Activated B cell treated with CpG ODN at 0.5 μM for 24 hours (primary cell): ENCODE results near the gene SNX14. TPM values are rescaled to one million over a fixed set of nuclear protein-coding genes. Genes with fewer than 3 reads are reported as not detected.

Experiments
- ATAC-seq: fragments of 200-7000 bp; cut with Tn5 transposase; one replicate; pipeline ENCODE4 v1.10.0; 2021; ENCODE audit warnings: low read depth, mild to moderate bottlenecking, moderate library complexity
- CTCF ChIA-PET: fragments of 350-600 bp; sonication (Branson Sonifier 250); formaldehyde crosslinking; loops from one replicate; lab custom pipeline; 2021; ENCODE audit warnings: antibody characterized with exemption; lab: Charles Lee
- POLR2A ChIA-PET: fragments of 350-600 bp; sonication (Branson Sonifier 250); formaldehyde crosslinking; loops from one replicate; lab custom pipeline; 2021; ENCODE audit warnings: antibody characterized with exemption; lab: Charles Lee
- DNase-seq: peaks from one replicate; pipeline ENCODE4 v3.0.0; 2022
- H3K27ac Mint-ChIP-seq: one replicate; pipeline ENCODE4 v1.8.0; 2020; ENCODE audit warnings: mixed read lengths
- H3K27me3 Mint-ChIP-seq: one replicate; pipeline ENCODE4 v1.8.0; 2021; ENCODE audit warnings: mixed read lengths
- H3K36me3 Mint-ChIP-seq: one replicate; pipeline ENCODE4 v1.8.0; 2021; ENCODE audit warnings: low read depth, mixed read lengths
- H3K4me1 Mint-ChIP-seq: one replicate; pipeline ENCODE4 v1.8.0; 2021; ENCODE audit warnings: mixed read lengths
- H3K4me3 Mint-ChIP-seq: one replicate; pipeline ENCODE4 v1.8.0; 2020; ENCODE audit warnings: mild to moderate bottlenecking, mixed read lengths
- H3K9me3 Mint-ChIP-seq: one replicate; pipeline ENCODE4 v1.8.0; 2020; ENCODE audit warnings: mixed read lengths
- CTCF ChIP-seq: fragments of 200-600 bp; IDR thresholded peaks from one replicate; pipeline ENCODE4 v1.8.0; 2022; ENCODE audit warnings: antibody characterized with exemption, mild to moderate bottlenecking
- intact Hi-C: fragments of 100-400 bp; cut with micrococcal nuclease; formaldehyde crosslinking; loops from one replicate; pipeline ENCODE4 v1.15.1; 2024
- total RNA-seq: library from RNA; stranded (reverse); gene quantifications from 2 replicates; pipeline ENCODE4 v1.2.3, GENCODE V29; 2022

Gene SNX14
- 61.6 and 70.8 TPM in 2 replicates for total RNA-seq

- DNase-seq (peak; percentile 82), ATAC-seq (peak; percentile 87)
- H3K27me3 Mint-ChIP-seq = no peaks in the 10 kb centered on the region
- H3K9me3 Mint-ChIP-seq = no peaks in the 10 kb centered on the region
- intact Hi-C loops = loop anchor here (1.0 to 2.0 kb wide), 7 partner anchors 13 to 1737 kb away; partner anchors contain the start of genes NT5E and ZNF292
- peaks cover 47% of the 10 kb centered on the region for H3K4me1 Mint-ChIP-seq
- peak within 1 kb of the TSS; percentile 98 for H3K27ac Mint-ChIP-seq
- TF ChIP-seq CTCF = no peak
- H3K36me3 Mint-ChIP-seq = peaks cover 24% of the 10 kb centered on the region
- ChIA-PET CTCF (interaction anchor here (0.8 to 2.0 kb wide), 3 partner anchors 45 to 85 kb away, joined by 3 to 6 read pairs (median 5); no protein-coding TSS in a partner anchor), POLR2A (interaction anchor here (0.8 to 9.2 kb wide), 8 partner anchors 48 to 144 kb away, joined by 3 to 127 read pairs (median 11); partner anchors contain the start of genes NT5E and SYNCRIP)
- H3K4me3 Mint-ChIP-seq = peak within 1 kb of the TSS; percentile 99
Measured at GRCh38 chr6:85593438-85594196, at the start of gene SNX14. TSS of gene SNX14 (minus strand) at chr6:85593858. CDS start at chr6:85593718, 140 bp downstream.

GRCh38 chr6:85642774-85643536, 49.3 kb upstream of the SNX14 start, which contains the start of gene SYNCRIP:
TSS of gene SYNCRIP (minus strand) at chr6:85642886. CDS start at chr6:85641439, 1,447 bp downstream.
- no peak for TF ChIP-seq CTCF
- Mint-ChIP-seq H3K9me3 (no peaks in the 10 kb centered on the region), H3K27ac (peak within 1 kb of the TSS; percentile 99), H3K36me3 (peaks cover 47% of the 10 kb centered on the region), H3K4me3 (peak within 1 kb of the TSS; percentile 98), H3K27me3 (no peaks in the 10 kb centered on the region), H3K4me1 (peaks cover 46% of the 10 kb centered on the region)
- ATAC-seq (peak; percentile 81), DNase-seq (peak; percentile 98)
- CTCF ChIA-PET = interaction anchor here (2.0 to 4.9 kb wide), 2 partner anchors 27 to 35 kb away, joined by 8 to 32 read pairs; no protein-coding TSS in a partner anchor
- intact Hi-C loops = loop anchor here (1.0 to 10.0 kb wide), 5 partner anchors 35 to 1512 kb away; partner anchors contain the start of genes NT5E, SNX14 and ZNF292
- POLR2A ChIA-PET = interaction anchor here (0.7 to 9.6 kb wide), 21 partner anchors 10 to 1784 kb away, joined by 3 to 845 read pairs (median 4); partner anchors contain the start of genes CEP162, NT5E and SNX14

GRCh38 chr6:85641897-85642773, 48.5 kb upstream of the SNX14 start:
- ChIA-PET POLR2A (interaction anchor here (0.8 to 9.6 kb wide), 19 partner anchors 10 to 1783 kb away, joined by 3 to 845 read pairs (median 4); partner anchors contain the start of genes CEP162, NT5E and SNX14), CTCF (interaction anchor here (4.9 kb wide), 1 partner anchor 35 kb away, joined by 32 read pairs; no protein-coding TSS in a partner anchor)
- TF ChIP-seq CTCF = no peak
- Mint-ChIP-seq H3K27me3 (no peaks in the 10 kb centered on the region), H3K4me1 (peaks cover 54% of the 10 kb centered on the region), H3K36me3 (peaks cover 55% of the 10 kb centered on the region), H3K27ac (peak overlapping the region; percentile 99), H3K9me3 (no peaks in the 10 kb centered on the region), H3K4me3 (peak overlapping the region; percentile 98)
- DNase-seq (peak; percentile 61), ATAC-seq (peak; percentile 1)
- intact Hi-C loops = loop anchor here (1.0 to 10.0 kb wide), 3 partner anchors 29 to 283 kb away; partner anchors contain the start of gene NT5E

GRCh38 chr6:85641522-85641896, 47.9 kb upstream of the SNX14 start:
- Mint-ChIP-seq H3K4me1 (peaks cover 54% of the 10 kb centered on the region), H3K4me3 (peak overlapping the region; percentile 98), H3K27ac (peak overlapping the region; percentile 86), H3K27me3 (no peaks in the 10 kb centered on the region), H3K9me3 (no peaks in the 10 kb centered on the region), H3K36me3 (peaks cover 61% of the 10 kb centered on the region)
- no peak for TF ChIP-seq CTCF
- CTCF ChIA-PET = interaction anchor here (4.9 kb wide), 1 partner anchor 36 kb away, joined by 32 read pairs; no protein-coding TSS in a partner anchor
- ATAC-seq = no peak
- intact Hi-C loops = loop anchor here (2.0 to 10.0 kb wide), 2 partner anchors 29 to 283 kb away; no protein-coding TSS in a partner anchor
- no peak for DNase-seq
- POLR2A ChIA-PET = interaction anchor here (4.2 to 9.6 kb wide), 4 partner anchors 29 to 191 kb away, joined by 27 to 845 read pairs (median 152); partner anchors contain the start of genes NT5E and SNX14
